Uterus (tissue), 4 donors: ENCODE data around the gene SEC24D. TPM values are rescaled to one million over a fixed set of nuclear protein-coding genes. Genes with fewer than 3 reads are reported as not detected.
A peak's percentile ranks its signal among the peaks of the same experiment; 100 is the strongest.

Experiments
- DNase-seq, 2 donors: peaks; one replicate each; pipeline ENCODE4 v3.0.0-alpha.2; 2019 to 2020
- H3K27ac ChIP-seq, 2 donors: fragments of 200-600 bp; sonication (generic); 1 replicate in 1 of 2; 2 replicates in 1 of 2; pipeline ENCODE4 v1.5.1; 2016 to 2018
- H3K27me3 ChIP-seq, 2 donors: fragments of 200-600 bp; sonication (generic); one replicate each; pipeline ENCODE4 v1.5.1; 2018 to 2019; ENCODE audit warnings: control low read depth in 1 of 2
- H3K36me3 ChIP-seq, 2 donors: fragments of 200-600 bp; sonication (generic); one replicate each; pipeline ENCODE4 v1.5.1; 2019; ENCODE audit warnings: control low read depth in 1 of 2
- H3K4me1 ChIP-seq, 2 donors: fragments of 200-600 bp; sonication (generic); one replicate each; pipeline ENCODE4 v1.5.1; 2018 to 2019; ENCODE audit warnings: control low read depth in 1 of 2
- H3K4me3 ChIP-seq, 2 donors: fragments of 200-600 bp; sonication (generic); 1 replicate in 1 of 2; 2 replicates in 1 of 2; pipeline ENCODE4 v1.5.1; 2018 to 2019; ENCODE audit warnings: mild to moderate bottlenecking in 1 of 2
- H3K9me3 ChIP-seq, 2 donors: fragments of 200-600 bp; sonication (generic); one replicate each; pipeline ENCODE4 v1.5.1; 2019; ENCODE audit warnings: control low read depth in 1 of 2
- POLR2A ChIP-seq, 2 donors: fragments of 450-650 bp; IDR thresholded peaks; one replicate each; pipeline ENCODE4 v1.6.1; 2016; ENCODE audit warnings: antibody characterized with exemption in 2 of 2, mild to moderate bottlenecking in 1 of 2, moderate library complexity in 1 of 2
- intact Hi-C: fragments of 100-400 bp; cut with DNase I; formaldehyde crosslinking; loops from one replicate; pipeline ENCODE4 v1.15.1; 2023; ENCODE audit warnings: low total_unique reads
- total RNA-seq, 4 donors: library from RNA; depleted of rRNA in 3 of 4; stranded (reverse); fragments of >200 nt in 3 of 4; gene quantifications; one replicate each; pipeline versions ENCODE4 v1.1.0 to v1.2.4, GENCODE V29; 2014 to 2023
- TF ChIP-seq, protein P1 (sequence below), 4 experiments: fragments of 200-600 bp in 2 of 4; fragments of 450-650 bp in 2 of 4; sonication (generic) in 2 of 4; IDR thresholded peaks; one replicate each; pipeline ENCODE4 v1.5.1; 2016 to 2019; ENCODE audit warnings: antibody characterized with exemption in 4 of 4, mild to moderate bottlenecking in 2 of 4, moderate library complexity in 1 of 4
- donor health status: DM: yes; HTN: yes; CAD: no.

Gene SEC24D
- total RNA-seq, 4 donors from 2014 or later: 26.1 to 107 (median 61.0) TPM

DNA sequence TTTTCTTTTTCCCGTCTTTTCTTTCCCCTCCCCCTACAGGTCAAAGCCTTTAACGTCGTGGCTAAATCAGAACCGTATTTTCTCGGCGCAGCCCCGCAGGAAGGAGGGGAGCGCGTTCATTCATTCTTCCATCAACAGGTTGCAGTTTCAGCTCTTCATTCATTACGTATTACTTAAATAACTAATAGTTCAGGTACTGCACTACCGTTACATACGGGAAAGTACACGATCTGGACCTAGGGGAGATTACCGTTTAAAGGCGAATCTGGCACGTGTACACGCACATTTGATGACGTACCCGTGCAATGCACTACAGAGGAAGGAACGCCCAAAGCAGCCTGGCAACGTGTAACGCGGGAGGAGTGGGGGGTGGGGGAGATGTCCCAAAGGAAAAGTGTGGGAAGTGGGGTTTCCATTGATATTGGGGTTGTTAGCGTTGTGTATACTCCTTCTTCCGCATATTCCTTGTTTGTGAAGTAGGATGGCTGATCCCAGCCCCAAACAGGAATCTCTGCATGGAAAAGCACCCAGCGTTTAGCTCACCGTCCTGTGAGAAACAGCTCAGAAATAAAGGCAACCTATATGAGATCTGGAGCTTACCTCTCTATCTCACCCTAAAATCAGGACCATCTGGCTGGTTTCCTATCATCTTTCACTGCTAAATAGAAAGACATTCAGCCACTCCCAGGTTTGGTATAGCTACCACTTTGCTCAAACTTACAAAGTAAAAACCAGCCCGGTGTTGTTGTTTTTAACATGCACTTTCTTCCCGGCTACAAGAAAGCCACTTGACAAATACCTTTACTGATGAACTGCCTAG is 585 bp upstream of the SEC24D start:
- DNase-seq: peak; percentile 55 to 57
- TF ChIP-seq, protein P1, sequence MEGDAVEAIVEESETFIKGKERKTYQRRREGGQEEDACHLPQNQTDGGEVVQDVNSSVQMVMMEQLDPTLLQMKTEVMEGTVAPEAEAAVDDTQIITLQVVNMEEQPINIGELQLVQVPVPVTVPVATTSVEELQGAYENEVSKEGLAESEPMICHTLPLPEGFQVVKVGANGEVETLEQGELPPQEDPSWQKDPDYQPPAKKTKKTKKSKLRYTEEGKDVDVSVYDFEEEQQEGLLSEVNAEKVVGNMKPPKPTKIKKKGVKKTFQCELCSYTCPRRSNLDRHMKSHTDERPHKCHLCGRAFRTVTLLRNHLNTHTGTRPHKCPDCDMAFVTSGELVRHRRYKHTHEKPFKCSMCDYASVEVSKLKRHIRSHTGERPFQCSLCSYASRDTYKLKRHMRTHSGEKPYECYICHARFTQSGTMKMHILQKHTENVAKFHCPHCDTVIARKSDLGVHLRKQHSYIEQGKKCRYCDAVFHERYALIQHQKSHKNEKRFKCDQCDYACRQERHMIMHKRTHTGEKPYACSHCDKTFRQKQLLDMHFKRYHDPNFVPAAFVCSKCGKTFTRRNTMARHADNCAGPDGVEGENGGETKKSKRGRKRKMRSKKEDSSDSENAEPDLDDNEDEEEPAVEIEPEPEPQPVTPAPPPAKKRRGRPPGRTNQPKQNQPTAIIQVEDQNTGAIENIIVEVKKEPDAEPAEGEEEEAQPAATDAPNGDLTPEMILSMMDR (IDR thresholded peaks at IDR 0.05): no peak
- TF ChIP-seq POLR2A (IDR thresholded peaks at IDR 0.05): no peak
- intact Hi-C loops: no loop called here
- Histone ChIP-seq H3K4me1 (peaks cover 0 to 4% of the 10 kb centered on the region in 2 donors), H3K27me3 (no peaks in the 10 kb centered on the region), H3K9me3 (no peaks in the 10 kb centered on the region), H3K36me3 (no peaks in the 10 kb centered on the region), H3K27ac (peak overlapping the region; percentile 96 to 99), H3K4me3 (peak overlapping the region; percentile 66 to 98)

DNA sequence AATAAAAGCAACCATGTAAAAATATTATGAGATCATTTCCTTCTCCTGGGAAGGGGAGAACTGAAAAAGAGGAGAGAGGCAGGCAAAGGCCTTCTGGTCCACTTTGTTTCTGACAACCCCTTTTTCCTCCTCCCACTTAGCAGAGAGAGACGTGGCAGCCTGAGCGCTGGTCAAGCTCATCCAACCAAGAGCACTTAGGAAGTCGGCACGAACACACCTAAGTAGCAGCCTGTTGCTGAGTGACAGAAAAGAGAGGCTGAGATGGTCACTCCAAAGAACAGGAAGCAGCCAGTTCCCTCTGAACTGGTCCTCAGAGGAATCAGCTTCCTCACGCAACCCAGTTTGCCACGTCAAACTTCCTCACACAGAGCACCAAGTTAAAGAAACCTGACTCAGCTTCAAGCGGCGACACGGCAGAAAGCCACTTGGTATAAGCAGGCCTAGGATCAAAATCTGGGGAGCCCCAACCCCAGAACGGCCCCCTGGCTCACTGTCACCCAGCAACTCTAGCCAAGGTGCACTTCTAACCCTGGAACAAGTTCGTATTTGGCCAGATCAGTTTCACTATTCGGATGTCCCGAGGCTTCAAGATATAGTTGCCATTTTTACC is 861 bp downstream of the SEC24D start:
- TF ChIP-seq POLR2A (IDR thresholded peaks at IDR 0.05): peak; percentile 52 to 56
- TF ChIP-seq, protein P1 (IDR thresholded peaks at IDR 0.05): no peak
- intact Hi-C loops: no loop called here
- DNase-seq: peak; percentile 62 to 71

DNA sequence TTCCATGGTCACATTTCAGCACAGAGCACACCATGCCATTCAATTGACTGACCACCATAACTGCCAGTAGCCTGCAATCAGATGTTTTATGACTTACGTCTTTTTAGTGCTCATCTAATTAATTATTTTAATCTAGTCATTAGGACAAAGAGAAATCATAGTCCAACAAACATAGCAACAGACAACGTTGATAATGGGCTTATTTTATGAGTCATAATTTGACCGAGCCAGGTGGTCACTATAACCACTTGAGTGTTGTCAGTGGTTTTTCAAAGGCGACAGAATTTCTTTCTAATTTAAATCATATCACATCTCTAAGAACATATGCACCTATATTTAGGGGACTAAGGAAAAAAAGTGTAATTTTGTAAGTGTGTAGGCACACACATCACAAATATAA is 1.9 kb downstream of the SEC24D start:
- Histone ChIP-seq H3K27ac (peak overlapping the region; percentile 96 to 99), H3K9me3 (no peaks in the 10 kb centered on the region), H3K4me3 (peak overlapping the region; percentile 66 to 98), H3K36me3 (no peaks in the 10 kb centered on the region), H3K4me1 (peaks cover 0 to 4% of the 10 kb centered on the region in 2 donors), H3K27me3 (no peaks in the 10 kb centered on the region)
- intact Hi-C loops: no loop called here
- TF ChIP-seq, protein P1 (IDR thresholded peaks at IDR 0.05): no peak
- TF ChIP-seq POLR2A (IDR thresholded peaks at IDR 0.05): no peak
- DNase-seq: no peak

More for the DNA sequence above, 861 bp downstream of the SEC24D start:
- Histone ChIP-seq H3K9me3 (no peaks in the 10 kb centered on the region), H3K4me1 (peaks cover 0 to 4% of the 10 kb centered on the region in 2 donors), H3K36me3 (no peaks in the 10 kb centered on the region), H3K4me3 (peak overlapping the region; percentile 66 to 98), H3K27me3 (no peaks in the 10 kb centered on the region), H3K27ac (peak overlapping the region; percentile 96 to 99)

DNA sequence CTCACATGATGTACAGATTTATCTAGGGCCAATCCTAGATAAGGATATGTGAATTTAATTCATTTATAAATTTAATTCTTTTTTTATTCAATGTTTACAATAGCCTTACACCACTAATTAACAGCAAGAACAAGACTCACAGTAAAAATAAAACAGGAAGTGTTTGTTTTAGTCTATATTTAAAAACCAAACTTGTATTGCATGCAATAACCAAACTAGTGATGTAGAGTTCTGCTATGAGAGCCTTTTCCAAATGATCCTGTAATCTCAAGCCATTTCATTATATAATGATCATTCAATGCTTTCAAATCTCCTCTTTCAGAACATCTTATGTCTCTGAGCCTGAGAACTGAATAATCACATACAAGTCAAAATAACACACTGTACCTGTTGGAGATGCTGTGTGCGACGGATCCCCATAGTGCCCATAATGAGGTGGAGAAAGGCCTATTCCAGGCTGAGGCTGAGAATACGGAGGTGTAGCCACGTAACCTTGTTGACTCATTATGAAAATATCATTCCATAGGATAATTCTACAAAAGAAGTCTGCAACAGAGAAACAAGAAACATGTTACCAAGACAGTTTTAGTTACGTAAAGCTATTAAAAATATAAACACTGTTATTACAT is 2.6 kb downstream of the SEC24D start:
- intact Hi-C loops: no loop called here
- H3K27me3 ChIP-seq: no peaks in the 10 kb centered on the region
- no peaks in the 10 kb centered on the region for H3K9me3 ChIP-seq
- no peak for DNase-seq
- H3K4me1 ChIP-seq: peaks cover 0 to 4% of the 10 kb centered on the region in 2 donors
- TF ChIP-seq POLR2A (IDR thresholded peaks at IDR 0.05): no peak
- TF ChIP-seq, protein P1 (IDR thresholded peaks at IDR 0.05): no peak
- no peak overlapping the region for H3K27ac ChIP-seq
- no peaks in the 10 kb centered on the region for H3K36me3 ChIP-seq
- no peak overlapping the region for H3K4me3 ChIP-seq

DNA sequence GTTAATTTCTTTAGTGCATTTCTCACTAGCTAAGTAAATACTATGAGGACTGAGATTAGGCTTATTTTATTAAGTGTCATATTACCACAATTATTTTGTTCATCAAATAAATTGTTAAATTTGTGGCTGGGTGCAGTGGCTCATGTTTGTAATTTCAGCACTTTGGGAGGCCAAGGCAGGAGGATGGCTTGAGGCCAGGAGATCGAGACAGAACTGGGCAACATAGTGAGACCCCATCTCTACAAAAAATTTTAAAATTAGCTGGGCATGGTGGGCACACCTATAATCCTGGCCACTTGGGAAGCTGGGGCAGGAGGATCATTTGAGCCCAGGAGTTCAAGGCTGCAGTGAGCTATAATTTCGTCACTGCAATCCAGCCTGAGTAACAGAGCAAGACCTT is 6.8 kb downstream of the SEC24D start:
- DNase-seq: no peak
- Histone ChIP-seq H3K36me3 (no peaks in the 10 kb centered on the region), H3K27ac (no peak overlapping the region), H3K4me1 (peaks cover 0 to 4% of the 10 kb centered on the region in 2 donors), H3K27me3 (no peaks in the 10 kb centered on the region), H3K4me3 (no peak overlapping the region), H3K9me3 (no peaks in the 10 kb centered on the region)
- intact Hi-C loops: no loop called here
- TF ChIP-seq, protein P1 (IDR thresholded peaks at IDR 0.05): no peak
- no peak for TF ChIP-seq POLR2A (IDR thresholded peaks at IDR 0.05)
